GM20431 (cell line): ENCODE results near the gene TAF4.
"Not testable (repeated sequence)": the region's sequence is repeated elsewhere in the genome, so short reads cannot be mapped to it uniquely, and the experiment has no call there.

Experiments used
- in situ Hi-C: fragments of 300-500 bp; cut with MseI, MboI; formaldehyde crosslinking; loops from one replicate; pipeline ENCODE4 v1.15.0; 2020; ENCODE audit warnings: low sequenced_read_pairs; ENCODE audit not compliant: unreplicated experiment

Gene TAF4

GRCh38 chr20:62083312-62083711 is 17.6 kb upstream of the TAF4 start:
- in situ Hi-C loops = no loop called here

GRCh38 chr20:62080249-62080990 is 14.7 kb upstream of the TAF4 start:
- in situ Hi-C loops = no loop called here

GRCh38 chr20:62079166-62079565 is 13.5 kb upstream of the TAF4 start:
- in situ Hi-C loops = no loop called here

GRCh38 chr20:62073323-62073722 is 7.6 kb upstream of the TAF4 start:
- in situ Hi-C loops = no loop called here

GRCh38 chr20:62071669-62072430 is 6.2 kb upstream of the TAF4 start:
- in situ Hi-C loops = not testable (repeated sequence)

GRCh38 chr20:62069741-62070216 is 4.1 kb upstream of the TAF4 start:
- in situ Hi-C loops = no loop called here

- in situ Hi-C loops = no loop called here
Observed at GRCh38 chr20:62068997-62069396, 3.3 kb upstream of the TAF4 start.

GRCh38 chr20:62067547-62068260 is 2.0 kb upstream of the TAF4 start:
- in situ Hi-C loops = no loop called here

- in situ Hi-C loops = no loop called here
Observed at GRCh38 chr20:62066983-62067433, 1.3 kb upstream of the TAF4 start.

GRCh38 chr20:62066339-62066982 is 780 bp upstream of the TAF4 start:
- in situ Hi-C loops = no loop called here

- in situ Hi-C loops = no loop called here
Observed at GRCh38 chr20:62064770-62065673, 659 bp downstream of the TAF4 start.

GRCh38 chr20:62063981-62064769 is 1.5 kb downstream of the TAF4 start:
- in situ Hi-C loops = no loop called here

GRCh38 chr20:62063315-62063980 is 2.2 kb downstream of the TAF4 start:
- in situ Hi-C loops = no loop called here

GRCh38 chr20:62062661-62063314 is 2.9 kb downstream of the TAF4 start:
- in situ Hi-C loops = no loop called here

GRCh38 chr20:62061851-62062423 is 3.7 kb downstream of the TAF4 start:
- in situ Hi-C loops = no loop called here

- in situ Hi-C loops = no loop called here
Observed at GRCh38 chr20:62060631-62061541, 4.8 kb downstream of the TAF4 start.
